Measurements from ENCODE around the gene CNOT10. TPM values are rescaled to one million over a fixed set of nuclear protein-coding genes. Genes with fewer than 3 reads are reported as not detected.

CNOT10 gene
- total RNA-seq = 35.7 TPM
- long read RNA-seq, transcript CNOT10-201 (19 exons, 2,815 nt) = major isoform, 27 of 45 reads
- long read RNA-seq, partial matches to known transcripts = 3 of 45 reads
- long read RNA-seq, other reads (novel, unspliced or antisense) = 14 of 45 reads

GRCh38 chr3:32684800-32685542 lies at the start of gene CNOT10:
Gene CNOT10, plus strand, starts transcription at chr3:32685188. Its CDS starts 273 bp downstream, at chr3:32685461.
- peak within 1 kb of the TSS; percentile 90 for H3K4me3 ChIP-seq
- ATAC-seq (peak; percentile 100), DNase-seq (peak; percentile 97)
- intact Hi-C loops (cut with DNase I) = no loop called here
- no peaks in the 10 kb centered on the region for H3K36me3 ChIP-seq
- peak; percentile 33 for TF ChIP-seq CTCF (IDR thresholded peaks at IDR 0.05)
- H3K9me3 ChIP-seq = no peaks in the 10 kb centered on the region
- no peaks in the 10 kb centered on the region for H3K27me3 ChIP-seq (ENCODE audit: low read depth)
- peak within 1 kb of the TSS; percentile 86 for H3K27ac ChIP-seq
- peaks cover 20% of the 10 kb centered on the region for H3K4me1 ChIP-seq

- no peak for DNase-seq
- intact Hi-C loops (cut with DNase I) = no loop called here
- no peaks in the 10 kb centered on the region for H3K27me3 ChIP-seq (ENCODE audit: low read depth)
Observed at GRCh38 chr3:32640939-32641338, 44.0 kb upstream of the CNOT10 start.

GRCh38 chr3:32641356-32641755 lies 43.6 kb upstream of the CNOT10 start:
- intact Hi-C loops (cut with DNase I) = no loop called here
- no peak for DNase-seq

More at GRCh38 chr3:32640939-32641338, 44.0 kb upstream of the CNOT10 start:
- no peak for TF ChIP-seq CTCF (IDR thresholded peaks at IDR 0.05)
- H3K4me1 ChIP-seq = no peaks in the 10 kb centered on the region
- H3K4me3 ChIP-seq = no peak overlapping the region
- ATAC-seq = no peak
- H3K36me3 ChIP-seq = no peaks in the 10 kb centered on the region
- no peaks in the 10 kb centered on the region for H3K9me3 ChIP-seq
- H3K27ac ChIP-seq = no peak overlapping the region

GRCh38 chr3:32643354-32643753 lies 41.6 kb upstream of the CNOT10 start:
- no peaks in the 10 kb centered on the region for H3K27me3 ChIP-seq (ENCODE audit: low read depth)
- no peaks in the 10 kb centered on the region for H3K4me1 ChIP-seq
- intact Hi-C loops (cut with DNase I) = no loop called here
- H3K4me3 ChIP-seq = no peak overlapping the region
- ATAC-seq (no peak), DNase-seq (no peak)
- no peaks in the 10 kb centered on the region for H3K36me3 ChIP-seq
- no peak for TF ChIP-seq CTCF (IDR thresholded peaks at IDR 0.05)
- H3K9me3 ChIP-seq = no peaks in the 10 kb centered on the region
- no peak overlapping the region for H3K27ac ChIP-seq

More at GRCh38 chr3:32641356-32641755, 43.6 kb upstream of the CNOT10 start:
- Histone ChIP-seq H3K27ac (no peak overlapping the region), H3K4me3 (no peak overlapping the region), H3K27me3 (ENCODE audit: low read depth) (no peaks in the 10 kb centered on the region), H3K9me3 (no peaks in the 10 kb centered on the region), H3K36me3 (no peaks in the 10 kb centered on the region), H3K4me1 (no peaks in the 10 kb centered on the region)
- no peak for TF ChIP-seq CTCF (IDR thresholded peaks at IDR 0.05)
- peak; percentile 72 to 91 for ATAC-seq

GRCh38 chr3:32643816-32644215 lies 41.2 kb upstream of the CNOT10 start:
- no peak overlapping the region for H3K4me3 ChIP-seq
- no peaks in the 10 kb centered on the region for H3K27me3 ChIP-seq (ENCODE audit: low read depth)
- TF ChIP-seq CTCF (IDR thresholded peaks at IDR 0.05) = no peak
- H3K4me1 ChIP-seq = no peaks in the 10 kb centered on the region
- H3K27ac ChIP-seq = no peak overlapping the region
- no peaks in the 10 kb centered on the region for H3K36me3 ChIP-seq
- DNase-seq = no peak
- ATAC-seq = no peak
- intact Hi-C loops (cut with DNase I) = no loop called here
- no peaks in the 10 kb centered on the region for H3K9me3 ChIP-seq
